T-helper 1 cell (primary cell): Measurements from ENCODE around the gene SPECC1.
"Not testable (repeated sequence)": the region's sequence is repeated elsewhere in the genome, so short reads cannot be mapped to it uniquely, and the experiment has no call there.

ENCODE experiments used
- DNase-seq, 5 donors: peaks; one replicate each; pipeline ENCODE4 v3.0.0-alpha.2; 2012 to 2020

The SPECC1 gene

DNA sequence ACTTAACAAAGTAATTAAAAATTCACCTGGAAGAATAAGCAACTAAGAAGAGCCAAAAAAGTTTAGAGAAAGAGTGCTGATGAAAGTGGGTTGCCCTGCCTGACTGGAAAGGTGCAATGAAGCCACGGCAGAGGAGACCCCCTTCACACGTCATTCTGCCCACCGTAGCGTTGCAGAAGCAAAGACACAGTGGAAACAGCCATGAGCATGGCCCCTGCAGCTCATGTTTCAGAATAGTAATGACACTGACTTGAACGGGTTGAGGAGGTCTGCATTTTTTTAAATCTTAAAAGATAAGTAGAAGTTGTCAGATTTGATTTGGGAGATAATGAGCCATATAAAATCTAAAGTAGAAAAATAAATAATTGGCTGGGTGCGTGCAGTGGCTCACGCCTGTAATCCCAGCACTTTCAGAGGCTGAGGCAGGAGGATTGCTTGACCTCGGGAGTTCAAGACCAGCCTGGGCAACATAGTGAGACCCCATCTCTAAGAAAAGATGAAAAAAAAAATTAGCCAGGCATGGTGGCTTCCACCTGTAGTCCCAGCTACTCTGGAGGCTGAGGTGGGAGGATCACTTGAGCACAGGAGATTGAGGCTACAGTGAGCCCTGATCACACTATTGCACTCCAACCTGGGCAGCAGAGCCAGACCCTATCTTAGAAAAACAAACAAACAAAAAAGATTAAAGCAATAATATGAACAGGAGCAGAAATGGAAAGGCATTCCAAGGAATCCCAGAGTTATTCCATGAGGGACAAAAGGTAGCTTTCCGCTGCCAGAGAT, 273.6 kb downstream of the SPECC1 start:
- DNase-seq = no peak

DNA sequence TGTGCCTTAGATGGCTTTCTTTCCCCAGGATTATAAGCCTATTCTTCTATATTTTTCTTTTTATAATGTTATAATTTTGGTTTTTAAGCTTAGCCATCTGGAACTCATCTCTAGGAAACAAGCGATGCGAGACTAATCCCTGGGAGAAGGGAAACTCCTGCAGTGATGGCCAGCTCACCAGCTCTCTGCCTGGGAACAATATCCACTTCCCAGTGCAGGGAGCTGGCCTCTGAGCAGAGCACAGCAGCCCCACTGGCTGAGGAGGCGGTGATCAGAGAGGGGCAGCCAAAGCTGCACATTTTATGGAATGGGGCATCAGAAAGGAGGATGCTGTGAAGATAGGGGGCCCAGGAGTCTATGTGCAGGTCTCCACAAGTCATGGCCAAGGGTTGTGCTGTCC, 274.9 kb downstream of the SPECC1 start:
- no peak for DNase-seq

DNA sequence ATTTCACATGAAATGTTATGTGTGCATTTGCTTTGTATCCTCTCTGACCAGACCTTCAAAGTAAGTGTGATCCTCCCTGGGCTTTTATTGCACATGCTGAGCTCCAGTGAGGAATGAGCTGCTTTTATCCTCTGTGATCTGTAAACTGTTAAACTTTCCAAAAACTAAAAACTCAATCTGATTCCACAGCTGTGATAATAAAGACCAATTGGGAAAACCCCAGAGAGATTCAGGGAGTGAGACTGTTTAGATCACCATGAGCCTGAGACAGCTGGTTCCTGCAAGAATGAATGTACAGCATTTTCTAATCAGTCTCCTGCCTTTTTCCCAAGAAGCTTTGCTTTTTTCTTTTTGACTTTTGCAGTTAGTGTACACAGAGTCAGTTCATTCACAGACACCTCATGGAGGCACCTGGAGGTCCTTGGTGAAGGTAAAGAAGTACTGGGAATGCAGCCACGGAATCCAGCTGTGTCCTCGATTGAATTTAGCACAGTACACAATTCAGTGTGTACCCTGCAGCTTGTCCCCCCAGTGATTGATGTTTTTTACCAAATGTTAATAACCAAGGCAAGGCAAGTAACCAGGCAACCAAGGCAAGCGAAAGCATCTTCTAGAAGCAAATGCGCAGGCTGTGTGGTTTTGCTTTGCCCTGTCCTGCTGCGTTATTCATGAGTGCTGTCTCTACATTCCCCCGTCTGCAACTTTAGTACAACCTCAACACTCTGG, 275.6 kb downstream of the SPECC1 start:
- no peak for DNase-seq

DNA sequence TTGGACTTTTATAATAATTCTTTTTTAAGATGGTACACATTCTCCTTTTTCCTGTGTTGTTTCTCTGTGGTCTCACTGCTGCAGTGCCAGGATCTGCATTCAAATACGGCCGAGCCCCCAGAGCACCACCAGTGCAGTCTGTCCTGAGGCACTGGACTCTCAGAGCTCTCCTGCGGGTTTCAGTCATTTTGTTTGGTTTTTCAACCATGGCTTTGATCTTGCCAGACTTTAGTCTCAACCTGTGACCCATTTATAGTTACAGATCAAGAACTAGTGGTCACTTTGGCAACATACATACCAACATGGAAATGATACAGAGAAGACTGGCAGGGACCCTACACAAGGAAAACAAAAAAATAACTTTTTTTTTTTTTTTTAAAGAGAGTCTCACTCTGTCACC, 280.8 kb downstream of the SPECC1 start:
- no peak for DNase-seq

DNA sequence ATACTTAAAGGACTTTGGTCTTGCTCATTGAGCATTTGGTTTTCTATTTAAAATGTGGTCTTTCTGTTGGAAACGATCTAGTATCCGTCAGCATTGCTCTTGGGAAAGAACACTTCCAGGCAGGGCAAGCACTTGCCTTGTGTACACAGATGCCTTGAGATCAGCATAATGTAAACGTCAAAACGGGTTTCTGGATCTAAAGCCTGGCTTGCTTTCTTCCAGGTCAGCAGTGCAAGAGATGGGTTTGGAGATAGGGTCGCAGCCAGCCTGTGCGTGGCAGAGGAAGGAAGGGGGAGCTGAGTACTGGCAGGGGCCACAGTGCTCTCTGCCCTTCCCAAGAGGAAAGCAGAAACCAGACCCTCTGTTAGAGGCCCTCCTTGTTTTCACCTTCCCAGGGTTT, 282.7 kb downstream of the SPECC1 start:
- no peak for DNase-seq

DNA sequence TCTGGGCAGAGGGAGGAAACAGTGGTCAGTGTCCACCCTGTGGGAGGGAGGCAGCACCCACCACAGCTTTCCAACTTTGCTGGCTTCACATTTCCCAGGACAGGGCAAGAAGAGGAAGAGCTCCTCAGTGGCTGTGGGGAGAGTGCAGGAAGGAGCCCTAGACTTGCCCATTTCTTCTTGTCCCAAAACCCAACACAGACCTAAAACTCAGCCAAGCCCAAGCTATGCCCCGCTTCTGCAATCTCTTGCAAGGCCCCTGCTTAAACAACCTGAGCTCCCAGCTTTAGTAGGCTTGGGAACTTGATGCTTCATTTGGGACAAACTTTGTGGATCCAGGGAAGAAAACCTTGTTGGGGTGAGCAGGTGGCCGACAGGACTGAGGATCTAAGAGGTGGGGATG, 284.3 kb downstream of the SPECC1 start:
- no peak for DNase-seq

DNA sequence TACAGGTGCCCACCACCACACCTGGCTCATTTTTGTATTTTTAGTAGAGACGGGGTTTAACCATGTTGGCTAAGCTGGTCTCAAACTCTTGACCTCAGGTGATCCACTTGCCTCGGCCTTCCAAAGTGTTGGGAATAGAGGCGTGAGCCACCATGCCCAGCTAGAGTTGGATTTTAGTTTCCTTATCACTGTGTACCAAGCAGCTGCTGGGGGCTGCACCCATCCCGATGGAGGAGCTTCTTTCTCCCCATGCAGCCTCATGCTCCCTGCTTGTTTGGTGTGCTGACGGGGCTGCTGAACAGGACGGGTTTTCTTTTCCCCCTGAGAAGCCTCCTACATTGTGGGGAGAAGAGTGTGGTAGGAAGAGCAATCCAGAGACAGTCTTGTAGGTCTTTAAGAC, 285.0 kb downstream of the SPECC1 start:
- no peak for DNase-seq

DNA sequence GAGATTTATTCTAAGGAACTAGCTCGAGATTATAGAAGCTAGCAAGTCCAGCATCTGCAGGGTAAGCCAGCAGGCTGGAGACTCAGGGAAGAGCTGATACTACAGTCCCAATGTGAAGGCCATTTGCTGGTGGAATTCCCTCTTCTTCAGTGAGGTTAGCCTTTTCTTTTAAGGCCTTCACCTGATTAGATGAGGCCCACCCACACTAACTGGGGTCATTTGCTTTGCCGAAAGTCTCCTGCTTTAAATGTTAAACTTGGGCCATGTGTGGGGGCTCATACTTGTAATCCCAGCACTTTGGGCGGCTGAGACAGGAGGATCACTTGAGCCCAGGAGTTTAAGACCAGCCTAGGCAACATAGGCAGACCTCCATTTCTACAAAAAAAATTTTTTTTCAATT, 289.9 kb downstream of the SPECC1 start:
- no peak for DNase-seq

DNA sequence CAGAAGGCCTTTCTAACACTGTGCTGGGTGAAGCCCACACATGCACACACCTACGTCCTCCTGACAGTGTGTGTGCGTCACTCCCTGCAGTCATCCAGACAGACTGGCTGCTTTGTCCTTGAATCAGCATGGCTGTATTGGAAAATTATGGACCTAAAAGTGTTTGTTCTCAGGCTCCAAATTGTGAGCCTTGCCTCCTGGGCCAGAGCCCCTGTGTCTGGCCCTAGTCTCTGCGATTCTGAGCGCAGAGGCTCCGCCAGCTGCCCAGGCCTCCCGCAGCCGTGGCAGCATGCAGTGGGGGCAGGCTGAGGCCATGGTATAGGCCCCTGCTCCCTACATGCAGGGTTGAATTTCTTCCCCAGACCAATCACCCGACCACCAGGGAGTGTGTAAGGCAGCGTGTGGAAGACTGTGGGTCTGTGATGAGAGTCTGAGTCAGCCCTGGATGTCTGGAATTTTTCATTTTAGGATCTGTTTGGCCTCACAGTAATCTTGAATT, 291.3 kb downstream of the SPECC1 start:
- no peak for DNase-seq

DNA sequence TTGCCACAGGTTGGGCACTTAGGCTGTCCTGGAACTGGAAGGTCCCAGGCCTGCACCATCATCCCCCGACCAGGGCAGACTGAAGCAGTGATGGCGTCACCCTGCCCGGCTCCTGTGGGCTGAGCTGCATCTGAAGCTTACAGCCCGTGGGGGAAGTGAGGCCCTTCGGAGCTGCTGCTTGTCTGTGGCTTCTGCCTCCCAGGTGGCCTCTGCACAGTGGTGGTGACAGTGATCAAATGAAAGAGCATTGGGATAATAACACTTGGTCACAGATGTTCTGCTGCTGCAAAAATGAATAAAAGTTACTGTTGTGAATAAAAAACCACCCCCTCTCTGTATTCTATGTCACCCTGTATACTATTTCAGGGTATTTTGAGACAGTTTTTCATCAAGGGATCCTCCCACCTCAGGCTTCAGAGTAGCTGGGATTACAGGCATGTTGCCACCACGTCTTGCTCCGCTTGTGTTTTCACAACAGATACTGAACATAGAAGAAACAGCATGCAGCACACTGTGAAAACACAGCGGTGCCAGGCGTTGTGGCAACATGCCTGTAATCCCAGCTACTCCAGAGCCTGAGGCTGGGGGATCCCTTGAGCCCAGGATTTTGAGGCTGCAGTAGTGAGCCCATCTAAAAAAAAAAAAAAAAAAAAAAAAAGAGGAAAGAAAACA, 293.2 kb downstream of the SPECC1 start:
- DNase-seq = no peak

DNA sequence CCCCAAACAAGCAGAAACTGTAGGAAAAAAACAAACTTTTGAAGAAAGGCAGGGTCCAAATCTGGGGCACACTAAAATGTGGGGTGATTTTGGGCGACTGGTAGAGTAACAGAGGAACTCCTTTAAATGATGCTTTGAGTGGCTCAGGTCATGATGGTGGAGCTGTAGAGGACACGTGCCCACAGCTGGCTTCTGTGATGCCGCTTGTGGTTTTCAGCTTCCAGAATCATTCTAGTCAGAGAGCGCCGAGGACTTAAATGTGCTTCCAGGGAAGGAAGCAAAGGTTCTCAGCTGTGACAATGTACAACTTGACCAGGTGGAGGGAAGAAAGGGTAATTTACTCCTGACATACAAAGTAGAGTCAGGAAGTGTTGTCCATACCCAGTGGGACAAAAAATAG, 295.8 kb downstream of the SPECC1 start:
- DNase-seq = no peak

DNA sequence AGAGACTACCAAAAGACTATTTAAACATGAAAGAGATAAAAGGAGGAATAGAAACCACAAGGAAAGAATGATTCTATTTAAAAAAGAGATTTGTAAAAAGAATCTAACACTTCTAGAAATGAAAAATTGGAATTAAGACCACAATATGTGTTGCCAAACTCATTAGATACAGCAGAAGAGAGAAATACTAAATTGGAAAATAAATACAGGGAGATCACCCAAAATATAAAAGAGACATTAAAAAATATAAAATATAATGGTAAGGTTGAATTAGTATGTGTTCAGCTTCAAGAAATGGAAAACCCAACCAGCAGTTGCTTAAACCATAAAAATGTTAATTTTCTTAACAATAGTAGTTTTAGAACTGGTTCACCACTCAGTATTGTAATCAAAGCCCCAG, 297.8 kb downstream of the SPECC1 start:
- DNase-seq = no peak

DNA sequence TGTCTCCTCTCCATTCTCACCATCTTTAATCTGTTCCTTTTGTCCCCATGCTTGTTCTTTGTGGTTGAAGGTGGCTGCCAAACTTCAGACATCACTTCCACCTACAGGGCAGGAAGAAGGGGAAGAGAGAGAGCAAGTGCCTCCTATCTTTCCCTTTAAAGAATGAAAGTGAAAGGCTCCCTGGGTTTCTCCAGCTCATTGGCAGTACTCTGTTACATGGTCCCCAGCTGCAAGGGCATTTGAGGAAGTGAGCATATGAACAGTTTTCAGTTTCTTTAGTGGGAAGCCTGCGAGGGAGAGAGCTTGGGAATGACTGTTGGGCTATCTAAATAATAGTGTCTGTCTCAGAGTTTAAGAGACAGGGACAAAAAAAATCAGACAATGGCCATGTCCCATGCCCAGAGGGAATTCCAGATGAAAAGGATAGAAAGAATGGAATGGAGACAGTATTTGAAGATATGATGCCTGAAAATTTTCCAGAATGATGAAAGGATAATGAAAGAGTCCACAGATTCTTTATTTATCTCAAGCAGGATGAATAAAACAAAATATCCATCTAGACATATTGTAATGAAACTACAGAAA, 298.3 kb downstream of the SPECC1 start:
- DNase-seq = no peak

DNA sequence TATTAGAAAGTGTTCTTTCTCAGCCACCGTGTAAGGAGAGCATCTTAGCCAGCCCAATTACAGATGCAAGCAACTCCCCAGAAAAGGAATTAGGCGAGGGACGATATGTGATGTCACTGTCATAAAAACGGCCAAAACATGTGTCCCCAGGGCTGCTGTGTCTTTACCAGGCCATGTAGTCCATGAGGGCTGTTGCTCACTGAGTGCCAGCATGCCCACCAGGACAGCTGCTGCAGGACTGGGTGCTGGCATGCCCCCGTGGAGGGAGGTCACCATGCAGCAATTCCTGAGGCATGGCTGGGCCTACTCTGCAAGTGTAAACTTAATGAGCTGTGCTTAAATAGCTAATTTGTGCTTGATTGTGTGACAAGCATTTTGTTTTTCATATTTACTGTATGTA, 301.3 kb downstream of the SPECC1 start:
- no peak for DNase-seq

DNA sequence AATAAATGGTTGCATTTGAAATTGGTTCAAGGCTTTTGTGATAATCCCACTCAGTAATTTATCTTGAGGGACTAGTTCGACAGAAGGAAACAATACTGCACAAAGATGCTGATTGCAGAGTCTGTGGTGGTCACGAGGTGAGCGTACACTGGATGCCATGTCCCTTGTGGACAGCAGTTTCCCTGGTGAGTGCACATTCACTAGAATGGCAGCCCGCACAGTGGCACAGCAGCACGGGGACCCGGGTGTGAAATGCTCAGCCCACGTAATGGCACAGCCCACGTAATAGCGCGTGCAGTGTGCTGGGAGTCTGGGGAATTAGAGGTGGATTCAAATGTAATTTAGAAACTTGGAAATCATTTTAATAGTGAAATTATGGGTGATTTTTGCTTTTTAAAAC, 304.1 kb downstream of the SPECC1 start:
- DNase-seq = no peak

DNA sequence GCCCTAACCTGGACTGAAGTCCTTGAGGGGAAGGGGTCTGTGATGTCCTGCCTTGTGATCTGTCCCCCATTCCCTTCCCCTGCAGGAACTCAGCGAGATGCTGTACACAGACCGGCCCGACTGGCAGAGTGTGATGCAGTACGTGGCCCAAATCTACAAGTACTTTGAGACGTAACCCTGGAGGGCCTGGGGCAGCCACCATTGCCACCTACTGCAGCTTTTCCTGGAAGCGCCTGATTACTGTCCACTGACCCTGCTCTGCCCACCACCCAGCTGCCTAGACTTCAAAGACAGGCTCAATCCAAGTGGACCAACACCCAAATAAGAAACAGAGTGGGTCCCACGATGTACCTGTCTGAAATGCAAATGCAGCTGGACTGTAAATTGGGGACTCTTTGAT, 304.7 kb downstream of the SPECC1 start:
- DNase-seq = no peak

DNA sequence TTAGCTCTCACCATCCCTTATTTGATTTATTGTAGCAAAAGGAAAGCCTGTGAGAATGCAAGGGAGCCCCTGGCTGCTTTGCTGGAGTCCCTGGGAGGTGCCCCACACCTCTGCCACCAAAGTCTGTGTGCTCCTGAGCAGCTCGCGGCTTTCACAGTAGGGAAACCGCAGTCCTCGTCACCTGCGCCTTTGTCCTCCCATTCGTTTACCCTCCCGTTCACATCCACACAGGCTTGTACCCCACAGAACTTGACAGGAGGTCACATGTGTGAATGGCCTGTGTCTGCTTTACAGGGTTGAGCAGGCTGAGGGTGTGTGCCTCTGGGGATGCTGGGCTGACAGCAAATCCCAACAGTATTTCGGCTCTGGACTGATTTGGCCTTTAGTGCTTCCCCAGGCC, 305.7 kb downstream of the SPECC1 start:
- no peak for DNase-seq

DNA sequence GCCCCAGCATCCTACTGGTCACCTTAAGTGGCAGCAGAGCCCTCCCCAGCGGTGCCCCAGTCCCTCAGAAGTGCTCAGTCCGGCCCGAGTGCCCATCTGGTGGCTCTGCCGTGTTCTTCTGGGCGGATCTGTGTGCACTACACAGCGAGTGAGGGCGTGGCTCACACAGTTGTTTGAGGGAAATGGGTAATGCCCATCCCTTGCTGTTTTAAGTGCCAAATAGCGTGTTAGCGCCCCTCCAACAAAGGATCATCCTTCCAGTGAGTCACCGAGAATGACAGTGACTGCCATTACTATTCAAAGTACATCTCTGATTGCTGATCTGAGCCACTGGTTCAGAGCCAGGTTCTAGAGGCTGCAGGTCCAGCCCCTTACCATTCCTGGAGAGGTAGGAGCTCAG, 306.2 kb downstream of the SPECC1 start:
- DNase-seq = no peak

DNA sequence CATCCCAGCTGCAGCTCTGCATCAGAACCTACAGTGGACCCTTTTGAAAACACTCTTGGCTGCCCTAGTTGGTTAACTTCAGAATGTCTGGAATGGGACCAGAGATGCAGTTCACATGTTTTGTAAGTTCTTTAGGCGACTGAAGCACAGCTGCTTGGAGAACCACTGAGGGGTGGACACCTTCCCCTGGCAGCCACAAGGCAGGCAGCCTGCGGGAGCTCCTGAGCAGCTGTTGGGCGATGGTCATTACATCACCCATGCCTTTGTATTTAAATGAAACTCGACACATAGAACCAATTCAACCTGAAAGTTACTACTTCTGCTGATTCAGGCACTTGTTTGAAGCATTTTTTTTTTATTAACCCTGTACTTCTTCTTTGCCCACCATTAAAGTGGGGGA, 306.7 kb downstream of the SPECC1 start:
- no peak for DNase-seq

DNA sequence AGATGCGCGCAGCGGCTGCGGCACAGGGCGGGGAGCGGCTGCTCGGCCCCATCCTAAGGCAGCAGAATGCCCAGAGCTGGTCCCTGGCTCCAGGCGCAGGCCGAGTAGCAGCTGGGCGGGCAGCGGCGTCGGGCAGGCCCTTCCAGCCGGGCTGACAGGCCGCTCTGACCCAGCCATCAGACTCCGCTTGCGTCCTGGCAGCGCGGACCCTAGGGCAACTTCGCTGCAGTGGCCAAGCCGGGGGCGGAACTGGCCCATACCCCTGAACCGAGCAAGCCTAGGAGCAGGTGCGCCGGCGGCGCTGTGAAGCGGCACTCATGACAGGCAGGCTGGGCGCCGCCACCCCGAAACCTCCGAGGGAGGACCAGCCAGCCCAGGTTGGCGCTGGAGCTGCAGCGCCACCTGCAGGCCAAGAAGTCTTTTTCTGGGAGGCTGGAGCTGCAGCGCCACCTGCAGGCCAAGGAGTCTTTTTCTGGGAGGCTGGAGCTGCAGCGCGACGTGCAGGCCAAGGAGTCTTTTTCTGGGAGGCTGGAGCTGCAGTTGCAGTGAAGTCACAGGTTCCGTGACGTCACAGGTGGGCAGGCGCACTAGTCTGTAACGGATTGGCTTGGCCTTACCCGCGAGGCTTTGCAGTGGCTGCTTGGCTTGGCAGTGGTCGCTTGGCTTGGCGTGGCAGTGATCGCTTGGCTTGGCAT, 311.5 kb downstream of the SPECC1 start:
- peak; percentile 44 to 78 (median 69) for DNase-seq

DNA sequence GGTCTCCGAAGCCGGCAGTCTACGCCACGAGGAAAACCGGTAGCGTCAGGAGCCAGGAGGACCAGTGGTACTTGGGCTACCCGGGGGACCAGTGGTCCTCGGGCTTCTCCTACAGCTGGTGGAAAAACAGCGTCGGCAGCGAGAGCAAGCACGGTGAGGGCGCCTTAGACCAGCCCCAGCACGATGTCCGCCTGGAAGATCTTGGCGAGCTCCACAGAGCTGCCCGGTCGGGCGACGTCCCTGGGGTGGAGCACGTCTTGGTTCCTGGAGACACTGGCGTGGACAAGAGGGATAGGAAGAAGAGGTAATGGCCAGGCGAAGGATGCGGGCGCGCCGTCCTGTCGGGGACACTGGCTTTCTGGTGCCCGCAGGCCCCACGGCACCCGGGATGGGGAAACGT, 312.2 kb downstream of the SPECC1 start:
- DNase-seq = not testable (repeated sequence)

DNA sequence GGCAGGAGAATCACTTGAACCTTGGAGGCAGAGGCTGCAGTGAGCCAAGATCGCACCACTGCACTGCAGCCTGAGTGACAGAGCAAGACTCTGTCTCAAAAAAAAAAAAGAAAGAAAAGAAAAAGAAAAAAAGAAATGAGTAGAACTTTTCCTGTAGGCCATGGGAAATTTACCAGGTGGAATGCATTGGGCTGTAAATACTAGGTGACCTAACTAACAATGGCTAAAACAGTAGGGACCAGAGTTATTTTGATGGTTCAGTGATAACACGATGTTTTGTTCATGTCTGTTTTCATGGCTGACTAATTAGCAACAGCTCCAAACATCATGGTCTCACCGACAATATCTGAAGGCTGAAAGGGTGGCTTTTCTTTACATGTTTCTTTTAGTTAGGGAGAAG, 318.6 kb downstream of the SPECC1 start:
- DNase-seq = not testable (repeated sequence)

DNA sequence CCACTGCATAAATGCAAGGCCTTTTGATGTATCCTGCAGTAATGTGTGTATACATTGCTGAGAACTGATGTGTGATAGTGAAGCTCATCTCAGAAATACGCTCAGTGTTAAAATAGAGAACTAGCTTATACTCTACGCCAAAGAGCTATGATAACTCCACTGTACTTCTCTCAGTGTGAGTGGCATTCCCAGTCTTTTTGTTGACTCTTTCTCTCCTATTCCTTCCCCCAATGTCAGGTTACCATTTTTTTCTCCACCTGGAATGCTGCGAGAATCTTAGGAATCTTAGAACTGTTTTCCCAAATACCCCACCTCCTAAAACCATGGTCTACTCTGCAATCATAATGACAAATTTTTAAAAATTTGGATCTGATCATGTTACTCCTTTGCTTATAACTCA, 342.2 kb downstream of the SPECC1 start:
- not testable (repeated sequence) for DNase-seq
